CD4-positive, alpha-beta memory T cell (primary cell): ENCODE data around the gene NUP50. TPM values are rescaled to one million over a fixed set of nuclear protein-coding genes. Genes with fewer than 3 reads are reported as not detected.

Source experiments
- CTCF ChIA-PET: fragments of 350-600 bp; sonication (Branson Sonifier 250); formaldehyde crosslinking; loops from one replicate; lab custom pipeline; 2021; ENCODE audit warnings: inconsistent platforms; ENCODE audit not compliant: partially characterized antibody; lab: Charles Lee
- POLR2A ChIA-PET: fragments of 350-600 bp; sonication (Branson Sonifier 250); formaldehyde crosslinking; loops from one replicate; lab custom pipeline; 2021; ENCODE audit not compliant: partially characterized antibody; lab: Charles Lee
- DNase-seq, 5 donors: peaks; one replicate each; pipeline versions ENCODE4 v3.0.0 to v3.0.0-alpha.2; 2020 to 2022; ENCODE audit warnings: mixed read lengths in 1 of 5
- H3K27ac ChIP-seq: one replicate; pipeline ENCODE4 v1.7.0; 2013; ENCODE audit warnings: low read depth, low read length
- H3K27me3 ChIP-seq: 2 replicates; pipeline ENCODE4 v1.7.0; 2013; ENCODE audit warnings: mild to moderate bottlenecking, low read length, moderate library complexity; ENCODE audit not compliant: insufficient read depth
- H3K36me3 ChIP-seq: 2 replicates; pipeline ENCODE4 v1.7.0; 2013; ENCODE audit warnings: mild to moderate bottlenecking, low read length, moderate library complexity; ENCODE audit not compliant: insufficient read depth
- H3K4me1 ChIP-seq: 2 replicates; pipeline ENCODE4 v1.7.0; 2013; ENCODE audit warnings: mild to moderate bottlenecking, low read length, moderate library complexity; ENCODE audit not compliant: insufficient read depth
- H3K4me3 ChIP-seq, 2 donors: one replicate each; pipeline ENCODE4 v1.7.0; 2013; ENCODE audit warnings: low read length in 2 of 2, mild to moderate bottlenecking in 1 of 2
- H3K9me3 ChIP-seq, 2 donors: one replicate each; pipeline ENCODE4 v1.7.0; 2013; ENCODE audit warnings: low read length in 2 of 2, control low read depth in 1 of 2; ENCODE audit not compliant: control insufficient read depth in 1 of 2
- H3K27ac Mint-ChIP-seq, 7 donors: one replicate each; pipeline ENCODE4 v1.8.0; 2020 to 2021; ENCODE audit warnings: mixed read lengths in 7 of 7, mild to moderate bottlenecking in 6 of 7, inconsistent platforms in 3 of 7, moderate library complexity in 3 of 7
- H3K27me3 Mint-ChIP-seq, 2 donors: one replicate each; pipeline ENCODE4 v1.8.0; 2020 to 2021; ENCODE audit warnings: mixed read lengths in 2 of 2
- H3K36me3 Mint-ChIP-seq, 2 donors: one replicate each; pipeline ENCODE4 v1.8.0; 2020 to 2021; ENCODE audit warnings: mixed read lengths in 2 of 2, inconsistent platforms in 1 of 2, mild to moderate bottlenecking in 1 of 2
- H3K4me1 Mint-ChIP-seq, 4 donors: one replicate each; pipeline ENCODE4 v1.8.0; 2020 to 2021; ENCODE audit warnings: mixed read lengths in 4 of 4, mild to moderate bottlenecking in 1 of 4
- H3K4me3 Mint-ChIP-seq, 8 donors: one replicate each; pipeline ENCODE4 v1.8.0; 2020 to 2021; ENCODE audit warnings: mixed read lengths in 8 of 8, mild to moderate bottlenecking in 7 of 8, moderate library complexity in 6 of 8, inconsistent platforms in 3 of 8
- H3K9me3 Mint-ChIP-seq, 8 donors: one replicate each; pipeline ENCODE4 v1.8.0; 2020 to 2021; ENCODE audit warnings: mixed read lengths in 8 of 8, mild to moderate bottlenecking in 5 of 8, inconsistent platforms in 3 of 8, moderate library complexity in 1 of 8
- intact Hi-C: fragments of 100-400 bp; cut with micrococcal nuclease; formaldehyde crosslinking; loops from one replicate; pipeline ENCODE4 v1.15.1; 2023
- polyA plus RNA-seq, 2 donors: library from polyadenylated mRNA; unstranded; fragments of 300-500 nt; fragmentation: Illumina TruSeq; gene quantifications; one replicate each; pipeline ENCODE4 v1.2.3, GENCODE V29; 2021
- total RNA-seq, 2 experiments: library from RNA; stranded (reverse); gene quantifications; one replicate each; pipeline ENCODE4 v1.2.3, GENCODE V29; 2021

Gene NUP50
- total and polyA plus RNA-seq, 4 experiments from 2014 or later, result 40.1 to 158 (median 103) TPM

- H3K27ac Mint-ChIP-seq, result peak overlapping the region in 3 of 7 donors; percentile 32 to 81 (median 63)
- ChIA-PET POLR2A (no interaction called here), CTCF (no interaction called here)
- intact Hi-C loops, result loop anchor here (5.0 to 10.0 kb wide), 4 partner anchors 87 to 663 kb away; partner anchors contain the start of genes RIBC2, RTL6 and SMC1B
- H3K9me3 ChIP-seq, result no peaks in the 10 kb centered on the region
- H3K4me3 ChIP-seq, result no peak overlapping the region
- no peaks in the 10 kb centered on the region for H3K27me3 Mint-ChIP-seq
- H3K36me3 Mint-ChIP-seq, result peaks cover 8 to 32% of the 10 kb centered on the region in 2 donors
- H3K4me1 ChIP-seq, result peaks cover 38% of the 10 kb centered on the region
- H3K27me3 ChIP-seq, result no peaks in the 10 kb centered on the region
- H3K36me3 ChIP-seq, result peaks cover 12% of the 10 kb centered on the region
- peaks cover 0 to 2% (median 0%) of the 10 kb centered on the region in 8 donors for H3K9me3 Mint-ChIP-seq
- H3K4me3 Mint-ChIP-seq, result peak overlapping the region in 2 of 8 donors; percentile 7 to 76
- DNase-seq, result no peak
- no peak overlapping the region for H3K27ac ChIP-seq
- peaks cover 20 to 40% (median 28%) of the 10 kb centered on the region in 4 donors for H3K4me1 Mint-ChIP-seq
Observed at GRCh38 chr22:45159652-45160462, 3.9 kb upstream of the NUP50 start.

GRCh38 chr22:45162531-45162930 is 1.2 kb upstream of the NUP50 start:
- peaks cover 0 to 2% (median 0%) of the 10 kb centered on the region in 8 donors for H3K9me3 Mint-ChIP-seq
- ChIA-PET POLR2A (interaction anchor here (0.7 to 4.3 kb wide), 4 partner anchors 9 to 17 kb away, joined by 3 to 71 read pairs (median 8); no protein-coding TSS in a partner anchor), CTCF (no interaction called here)
- Histone ChIP-seq H3K4me3 (peak overlapping the region in 1 of 2 donors; percentile 64), H3K4me1 (peaks cover 64% of the 10 kb centered on the region), H3K9me3 (no peaks in the 10 kb centered on the region), H3K36me3 (peaks cover 5% of the 10 kb centered on the region), H3K27ac (peak overlapping the region; percentile 88), H3K27me3 (no peaks in the 10 kb centered on the region)
- H3K4me1 Mint-ChIP-seq, result peaks cover 37 to 67% (median 49%) of the 10 kb centered on the region in 4 donors
- no peak for DNase-seq
- H3K36me3 Mint-ChIP-seq, result peaks cover 0 to 35% of the 10 kb centered on the region in 2 donors
- peak overlapping the region; percentile 53 to 94 (median 91) for H3K27ac Mint-ChIP-seq
- intact Hi-C loops, result loop anchor here (5.0 to 10.0 kb wide), 4 partner anchors 85 to 665 kb away; partner anchors contain the start of genes RIBC2, RTL6 and SMC1B
- no peaks in the 10 kb centered on the region for H3K27me3 Mint-ChIP-seq
- H3K4me3 Mint-ChIP-seq, result peak overlapping the region; percentile 91 to 98 (median 94)

- Histone ChIP-seq H3K27me3 (no peaks in the 10 kb centered on the region), H3K9me3 (no peaks in the 10 kb centered on the region), H3K27ac (peak overlapping the region; percentile 88), H3K4me3 (peak overlapping the region; percentile 64 to 73), H3K36me3 (peaks cover 1% of the 10 kb centered on the region), H3K4me1 (peaks cover 66% of the 10 kb centered on the region)
- Mint-ChIP-seq H3K27me3 (no peaks in the 10 kb centered on the region), H3K27ac (peak overlapping the region; percentile 88 to 94 (median 92)), H3K36me3 (peaks cover 1 to 34% of the 10 kb centered on the region in 2 donors), H3K4me3 (peak overlapping the region; percentile 91 to 98 (median 94)), H3K4me1 (peaks cover 37 to 68% (median 49%) of the 10 kb centered on the region in 4 donors), H3K9me3 (peaks cover 0 to 2% (median 0%) of the 10 kb centered on the region in 8 donors)
- intact Hi-C loops, result loop anchor here (1.0 to 10.0 kb wide), 5 partner anchors 10 to 666 kb away; partner anchors contain the start of genes RIBC2, RTL6 and SMC1B
- peak in 1 of 5 donors; percentile 42 for DNase-seq
- ChIA-PET POLR2A (interaction anchor here (0.6 to 4.3 kb wide), 7 partner anchors 10 to 148 kb away, joined by 3 to 71 read pairs (median 5); no protein-coding TSS in a partner anchor), CTCF (interaction anchor here (0.7 to 1.8 kb wide), 2 partner anchors 10 to 442 kb away, joined by 3 to 13 read pairs; no protein-coding TSS in a partner anchor)
Observed at GRCh38 chr22:45163099-45163450, 650 bp upstream of the NUP50 start.

- peak in 4 of 5 donors; percentile 14 to 57 (median 23) for DNase-seq
- ChIA-PET POLR2A (interaction anchor here (0.6 to 4.3 kb wide), 7 partner anchors 10 to 249 kb away, joined by 3 to 71 read pairs (median 5); partner anchors contain the start of genes RIBC2 and SMC1B), CTCF (interaction anchor here (0.7 to 1.8 kb wide), 4 partner anchors 8 to 14 kb away, joined by 3 to 13 read pairs (median 4); no protein-coding TSS in a partner anchor)
Observed at GRCh38 chr22:45164270-45165088, 754 bp downstream of the NUP50 start.

GRCh38 chr22:45166932-45167331 is 3.2 kb downstream of the NUP50 start:
- H3K4me1 Mint-ChIP-seq, result peaks cover 52 to 86% (median 60%) of the 10 kb centered on the region in 4 donors
- ChIA-PET CTCF (no interaction called here), POLR2A (no interaction called here)
- H3K9me3 Mint-ChIP-seq, result peaks cover 0 to 2% (median 0%) of the 10 kb centered on the region in 8 donors
- Histone ChIP-seq H3K4me1 (peaks cover 75% of the 10 kb centered on the region), H3K36me3 (peaks cover 28% of the 10 kb centered on the region), H3K27me3 (no peaks in the 10 kb centered on the region), H3K9me3 (no peaks in the 10 kb centered on the region), H3K4me3 (no peak overlapping the region), H3K27ac (no peak overlapping the region)
- H3K27ac Mint-ChIP-seq, result peak overlapping the region; percentile 11 to 92 (median 55)
- intact Hi-C loops, result loop anchor here (10.0 kb wide), 1 partner anchor 248 kb away; the partner anchor contains the start of genes RIBC2 and SMC1B
- peaks cover 27 to 60% of the 10 kb centered on the region in 2 donors for H3K36me3 Mint-ChIP-seq
- DNase-seq, result no peak
- H3K4me3 Mint-ChIP-seq, result peak overlapping the region in 4 of 8 donors; percentile 14 to 96 (median 44)
- no peaks in the 10 kb centered on the region for H3K27me3 Mint-ChIP-seq

More at GRCh38 chr22:45164270-45165088, 754 bp downstream of the NUP50 start:
- H3K4me3 ChIP-seq, result peak overlapping the region; percentile 31 to 64
- H3K27ac ChIP-seq, result peak overlapping the region; percentile 88
- Mint-ChIP-seq H3K9me3 (peaks cover 0 to 2% (median 0%) of the 10 kb centered on the region in 8 donors), H3K4me1 (peaks cover 45 to 79% (median 53%) of the 10 kb centered on the region in 4 donors), H3K27ac (peak overlapping the region; percentile 92 to 98 (median 97)), H3K36me3 (peaks cover 7 to 41% of the 10 kb centered on the region in 2 donors), H3K4me3 (peak overlapping the region; percentile 93 to 99 (median 97)), H3K27me3 (no peaks in the 10 kb centered on the region)
- peaks cover 12% of the 10 kb centered on the region for H3K36me3 ChIP-seq
- intact Hi-C loops, result loop anchor here (5.0 to 10.0 kb wide), 4 partner anchors 83 to 667 kb away; partner anchors contain the start of genes RIBC2, RTL6 and SMC1B
- H3K4me1 ChIP-seq, result peaks cover 71% of the 10 kb centered on the region
- no peaks in the 10 kb centered on the region for H3K27me3 ChIP-seq
- H3K9me3 ChIP-seq, result no peaks in the 10 kb centered on the region
